Type B pancreatic cell (in vitro differentiated cells): ENCODE results near the gene SERTAD1. TPM values are rescaled to one million over a fixed set of nuclear protein-coding genes. Genes with fewer than 3 reads are reported as not detected.

Source experiments
- DNase-seq: peaks from one replicate; pipeline ENCODE4 v3.0.0; 2021; ENCODE audit warnings: mixed read lengths; ENCODE audit not compliant: unreplicated experiment; ENCODE audit errors: extremely low spot score
- H3K27ac Mint-ChIP-seq: 2 replicates; pipeline ENCODE4 v1.8.0; 2021; ENCODE audit warnings: mild to moderate bottlenecking, mixed read lengths
- H3K27me3 Mint-ChIP-seq: 2 replicates; pipeline ENCODE4 v1.8.0; 2021; ENCODE audit warnings: mixed read lengths
- H3K36me3 Mint-ChIP-seq: 2 replicates; pipeline ENCODE4 v1.8.0; 2021; ENCODE audit warnings: mixed read lengths
- H3K4me1 Mint-ChIP-seq: one replicate; pipeline ENCODE4 v1.8.0; 2021; ENCODE audit warnings: mixed read lengths; ENCODE audit not compliant: unreplicated experiment
- H3K4me3 Mint-ChIP-seq: 2 replicates; pipeline ENCODE4 v1.8.0; 2021; ENCODE audit warnings: mild to moderate bottlenecking, mixed read lengths
- H3K9me3 Mint-ChIP-seq: 2 replicates; pipeline ENCODE4 v1.8.0; 2021; ENCODE audit warnings: mixed read lengths
- CTCF ChIP-seq: fragments of 200-600 bp; sonication (generic); conservative IDR thresholded peaks from 2 replicates; pipeline ENCODE4 v1.5.0; 2021; ENCODE audit warnings: antibody characterized with exemption, mild to moderate bottlenecking
- total RNA-seq: library from RNA; stranded (reverse); gene quantifications from 2 replicates; pipeline ENCODE4 v1.2.1, GENCODE V29; 2021; ENCODE audit warnings: low replicate concordance

SERTAD1 gene
- total RNA-seq, 1 donor from 2014 or later: 9.2 TPM

- H3K4me1 Mint-ChIP-seq: peaks cover 4% of the 10 kb centered on the region
- no peak for DNase-seq
- H3K36me3 Mint-ChIP-seq: no peaks in the 10 kb centered on the region
- H3K27ac Mint-ChIP-seq: peak overlapping the region; percentile 37
- no peaks in the 10 kb centered on the region for H3K27me3 Mint-ChIP-seq
- TF ChIP-seq CTCF: no peak
- no peak overlapping the region for H3K4me3 Mint-ChIP-seq
- H3K9me3 Mint-ChIP-seq: no peaks in the 10 kb centered on the region
These were observed 33.7 kb downstream of the SERTAD1 start for GRCh38 chr19:40392123-40392522.

DNA sequence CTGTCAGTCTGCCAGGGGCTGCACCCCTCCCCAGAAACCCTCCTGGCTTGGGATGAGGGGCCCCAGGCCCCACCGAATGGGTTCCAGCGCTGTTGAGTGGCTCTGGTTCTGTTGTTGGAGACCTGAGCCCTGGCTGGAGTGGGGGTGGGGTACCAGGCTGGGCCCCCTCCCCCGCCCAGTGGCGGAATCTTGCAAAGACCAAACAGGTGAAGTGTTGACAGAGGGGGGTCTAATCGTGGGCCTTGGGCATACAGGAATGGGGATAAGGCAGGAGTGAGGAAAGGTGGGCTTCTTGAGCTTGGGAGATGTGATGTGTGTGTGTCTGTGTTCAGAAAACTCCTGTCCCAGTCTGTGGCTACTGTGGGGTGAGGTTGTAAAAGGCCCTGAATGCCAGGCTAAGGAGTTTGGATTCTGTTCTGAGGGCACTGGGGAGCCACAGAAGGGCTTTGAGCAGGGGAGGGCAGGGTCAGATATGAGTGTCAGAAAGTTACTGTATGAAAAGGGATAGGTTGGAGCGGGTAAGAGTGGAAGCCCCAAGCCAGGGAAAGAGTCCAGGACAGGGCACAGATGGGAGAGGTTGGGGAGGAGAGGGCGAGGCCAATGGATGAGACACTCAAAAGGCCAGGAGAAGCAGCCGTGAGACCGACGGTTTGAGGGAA, 35.6 kb downstream of the SERTAD1 start, which contains the start of gene HIPK4:
Gene HIPK4, minus strand, starts transcription at position 98 of the 659 bp plus-strand sequence. CDS start 279 bp downstream, outside the sequence.
- H3K27me3 Mint-ChIP-seq: no peaks in the 10 kb centered on the region
- no peak for TF ChIP-seq CTCF
- no peaks in the 10 kb centered on the region for H3K9me3 Mint-ChIP-seq
- DNase-seq: no peak
- H3K4me1 Mint-ChIP-seq: peaks cover 4% of the 10 kb centered on the region
- no peak within 1 kb of the TSS for H3K27ac Mint-ChIP-seq
- no peaks in the 10 kb centered on the region for H3K36me3 Mint-ChIP-seq
- no peak within 1 kb of the TSS for H3K4me3 Mint-ChIP-seq

DNA sequence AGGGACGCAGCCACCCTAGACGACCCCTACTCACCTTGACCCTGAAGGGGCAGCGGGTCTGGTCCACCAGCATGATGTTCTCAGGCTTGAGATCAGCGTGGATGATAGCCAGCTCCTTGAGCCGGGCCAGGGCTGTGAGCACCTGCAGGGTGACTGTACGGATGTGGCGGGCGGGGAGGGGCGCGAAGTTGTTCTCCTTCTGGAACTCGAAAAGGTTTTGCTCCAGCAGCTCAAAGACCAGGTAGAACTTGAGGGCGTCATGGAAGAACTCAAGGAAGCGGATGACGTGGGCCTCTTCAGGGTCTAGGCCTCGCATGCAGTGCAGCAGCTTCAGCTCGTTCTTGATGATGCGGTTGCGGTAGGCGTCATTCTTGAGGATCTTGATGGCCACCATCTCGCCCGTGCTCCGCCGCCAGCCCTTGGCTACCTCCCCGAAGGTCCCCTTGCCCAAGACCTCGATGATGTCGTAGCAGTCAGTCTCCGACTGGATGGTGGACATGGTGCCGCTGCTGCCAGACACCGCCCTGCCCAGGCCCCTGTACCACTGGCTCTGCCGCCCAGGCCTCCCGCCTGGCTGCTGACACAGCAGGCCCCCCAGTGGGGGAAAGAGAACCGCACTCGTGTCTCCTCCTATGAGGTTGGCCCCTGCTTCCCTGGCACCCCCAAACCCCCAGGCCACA, 36.2 kb downstream of the SERTAD1 start:
- H3K27me3 Mint-ChIP-seq: no peaks in the 10 kb centered on the region
- DNase-seq: no peak
- H3K4me3 Mint-ChIP-seq: no peak overlapping the region
- H3K9me3 Mint-ChIP-seq: no peaks in the 10 kb centered on the region
- peaks cover 4% of the 10 kb centered on the region for H3K4me1 Mint-ChIP-seq
- no peak overlapping the region for H3K27ac Mint-ChIP-seq
- H3K36me3 Mint-ChIP-seq: no peaks in the 10 kb centered on the region
- no peak for TF ChIP-seq CTCF

DNA sequence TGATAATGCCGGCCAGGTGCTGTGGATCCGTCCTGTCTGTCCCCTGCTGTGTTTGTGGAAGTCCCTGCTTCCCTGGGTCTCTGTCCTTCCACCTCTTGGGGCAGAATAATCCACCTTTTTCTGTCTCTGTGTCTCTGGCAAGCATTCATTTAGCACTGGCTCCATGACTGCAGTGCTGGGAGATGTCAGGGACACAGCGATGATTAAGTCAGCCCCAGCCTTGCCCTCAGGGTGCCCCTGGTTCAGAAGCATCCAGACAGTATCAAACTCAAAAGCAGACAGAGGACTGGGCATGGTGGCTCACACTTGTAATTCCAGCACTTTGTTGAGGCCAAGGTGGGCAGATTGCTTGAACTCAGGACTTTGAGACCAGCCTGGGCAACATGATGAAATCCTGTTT, 37.3 kb downstream of the SERTAD1 start:
- no peak overlapping the region for H3K4me3 Mint-ChIP-seq
- H3K27me3 Mint-ChIP-seq: no peaks in the 10 kb centered on the region
- TF ChIP-seq CTCF: no peak
- no peak for DNase-seq
- peaks cover 4% of the 10 kb centered on the region for H3K4me1 Mint-ChIP-seq
- no peaks in the 10 kb centered on the region for H3K9me3 Mint-ChIP-seq
- no peak overlapping the region for H3K27ac Mint-ChIP-seq
- H3K36me3 Mint-ChIP-seq: no peaks in the 10 kb centered on the region

DNA sequence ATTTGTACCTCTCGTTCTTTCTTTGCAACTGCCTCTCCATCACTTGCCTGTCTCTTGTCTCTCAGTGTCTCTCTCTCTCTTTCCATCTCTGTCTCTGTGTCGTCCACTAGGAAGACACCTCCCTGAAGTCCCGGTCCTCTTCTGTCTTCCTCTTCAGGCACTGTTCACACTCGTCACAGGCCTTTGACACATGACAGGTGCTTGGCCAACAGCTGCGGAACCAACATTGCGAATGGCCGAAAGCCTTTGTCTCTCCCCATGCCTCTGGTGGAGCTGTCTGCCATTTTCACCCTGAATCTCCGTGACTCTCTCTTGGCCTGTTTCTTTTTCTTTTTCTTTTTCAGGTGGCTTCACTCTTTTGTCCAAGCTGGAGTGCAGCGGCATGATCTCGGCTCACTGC, 38.6 kb downstream of the SERTAD1 start:
- H3K4me1 Mint-ChIP-seq: no peaks in the 10 kb centered on the region

More for the DNA sequence above, 38.6 kb downstream of the SERTAD1 start:
- Mint-ChIP-seq H3K4me3 (no peak overlapping the region), H3K36me3 (no peaks in the 10 kb centered on the region), H3K27me3 (no peaks in the 10 kb centered on the region), H3K27ac (no peak overlapping the region), H3K9me3 (no peaks in the 10 kb centered on the region)
- TF ChIP-seq CTCF: no peak
- no peak for DNase-seq
